Measurements from ENCODE around the gene CHCHD4.

The CHCHD4 gene

DNA sequence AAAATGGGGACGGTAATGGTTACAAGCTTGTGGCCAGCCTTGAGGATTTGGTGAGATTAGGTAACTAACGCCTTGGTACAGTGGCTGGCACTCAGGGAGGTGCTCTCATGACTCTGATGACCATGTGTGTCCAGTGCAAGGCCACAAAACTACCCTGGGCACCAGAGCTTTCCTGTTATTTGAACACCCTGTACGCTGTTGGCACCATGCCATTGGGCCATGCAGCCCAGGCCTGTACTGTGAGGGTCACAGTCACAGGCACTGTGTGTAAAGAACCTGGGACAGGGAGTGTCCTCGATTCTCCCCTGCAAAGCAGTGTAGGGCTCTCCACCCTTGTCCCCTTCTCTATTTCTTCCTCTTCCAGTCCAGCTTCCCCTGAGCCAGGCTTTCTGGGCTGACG lies 6.5 kb upstream of the CHCHD4 start (continued):
- TF ChIP-seq ZNF518A (tag by site-specific recombination; conservative IDR thresholded peaks at IDR 0.05; ENCODE audit: low read depth) (no peak), KLF10 (tag by site-specific recombination; IDR thresholded peaks at IDR 0.05) (no peak)

GRCh38 chr3:14130707-14131106 lies 6.0 kb upstream of the CHCHD4 start:
- Histone ChIP-seq H3K27ac (ENCODE audit: extremely low read depth, low read depth, low read length) (no peak overlapping the region), H3K4me1 (ENCODE audit: control insufficient read depth, insufficient read depth, low read length) (peaks cover 4% of the 10 kb centered on the region; the same call in 1 of the 2 replicates), H3K36me3 (ENCODE audit: control insufficient read depth in 2 of 2, insufficient read depth in 1 of 2, low read length in 2 of 2) (peaks cover 26 to 92% of the 10 kb centered on the region in 2 experiments), H3K4me3 (ENCODE audit: low read depth, low read length) (no peak overlapping the region), H3K9me3 (ENCODE audit: control insufficient read depth, insufficient read depth, low read depth, low read length) (no peaks in the 10 kb centered on the region)
- TF ChIP-seq ELK4 (IDR thresholded peaks at IDR 0.05; ENCODE audit: borderline replicate concordance, low read depth, low read length): no peak
- TF ChIP-seq ZNF473 (tag by site-specific recombination; IDR thresholded peaks at IDR 0.05): no peak
- no peak for TF ChIP-seq ZNF513 (tag by site-specific recombination; IDR thresholded peaks at IDR 0.05)
- TF ChIP-seq ZNF529 (tag by site-specific recombination; IDR thresholded peaks at IDR 0.05; ENCODE audit: insufficient replicate concordance): no peak
- no peak for TF ChIP-seq ZNF610 (tag by site-specific recombination; IDR thresholded peaks at IDR 0.05; ENCODE audit: borderline replicate concordance)
- no peak for TF ChIP-seq ZNF175 (tag by site-specific recombination; IDR thresholded peaks at IDR 0.05)
- no peak for TF ChIP-seq ZNF169 (tag by site-specific recombination; IDR thresholded peaks at IDR 0.05)
- TF ChIP-seq KLF10 (tag by site-specific recombination; IDR thresholded peaks at IDR 0.05): no peak
- no peak for TF ChIP-seq ZNF391 (tag by site-specific recombination; IDR thresholded peaks at IDR 0.05; ENCODE audit: borderline replicate concordance, low read depth)
- no peak for TF ChIP-seq ZNF664 (tag by site-specific recombination; IDR thresholded peaks at IDR 0.05)
- no peak for TF ChIP-seq ZBTB7A (tag by site-specific recombination; IDR thresholded peaks at IDR 0.05; ENCODE audit: low read depth)
- TF ChIP-seq KLF7 (tag by site-specific recombination; IDR thresholded peaks at IDR 0.05; ENCODE audit: borderline replicate concordance): no peak
- TF ChIP-seq, protein P1, sequence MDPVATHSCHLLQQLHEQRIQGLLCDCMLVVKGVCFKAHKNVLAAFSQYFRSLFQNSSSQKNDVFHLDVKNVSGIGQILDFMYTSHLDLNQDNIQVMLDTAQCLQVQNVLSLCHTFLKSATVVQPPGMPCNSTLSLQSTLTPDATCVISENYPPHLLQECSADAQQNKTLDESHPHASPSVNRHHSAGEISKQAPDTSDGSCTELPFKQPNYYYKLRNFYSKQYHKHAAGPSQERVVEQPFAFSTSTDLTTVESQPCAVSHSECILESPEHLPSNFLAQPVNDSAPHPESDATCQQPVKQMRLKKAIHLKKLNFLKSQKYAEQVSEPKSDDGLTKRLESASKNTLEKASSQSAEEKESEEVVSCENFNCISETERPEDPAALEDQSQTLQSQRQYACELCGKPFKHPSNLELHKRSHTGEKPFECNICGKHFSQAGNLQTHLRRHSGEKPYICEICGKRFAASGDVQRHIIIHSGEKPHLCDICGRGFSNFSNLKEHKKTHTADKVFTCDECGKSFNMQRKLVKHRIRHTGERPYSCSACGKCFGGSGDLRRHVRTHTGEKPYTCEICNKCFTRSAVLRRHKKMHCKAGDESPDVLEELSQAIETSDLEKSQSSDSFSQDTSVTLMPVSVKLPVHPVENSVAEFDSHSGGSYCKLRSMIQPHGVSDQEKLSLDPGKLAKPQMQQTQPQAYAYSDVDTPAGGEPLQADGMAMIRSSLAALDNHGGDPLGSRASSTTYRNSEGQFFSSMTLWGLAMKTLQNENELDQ (tag by site-specific recombination; IDR thresholded peaks at IDR 0.05; ENCODE audit: low read depth): no peak
- TF ChIP-seq ZNF221 (tag by site-specific recombination; IDR thresholded peaks at IDR 0.05; ENCODE audit: borderline replicate concordance): no peak
- TF ChIP-seq, protein P2, sequence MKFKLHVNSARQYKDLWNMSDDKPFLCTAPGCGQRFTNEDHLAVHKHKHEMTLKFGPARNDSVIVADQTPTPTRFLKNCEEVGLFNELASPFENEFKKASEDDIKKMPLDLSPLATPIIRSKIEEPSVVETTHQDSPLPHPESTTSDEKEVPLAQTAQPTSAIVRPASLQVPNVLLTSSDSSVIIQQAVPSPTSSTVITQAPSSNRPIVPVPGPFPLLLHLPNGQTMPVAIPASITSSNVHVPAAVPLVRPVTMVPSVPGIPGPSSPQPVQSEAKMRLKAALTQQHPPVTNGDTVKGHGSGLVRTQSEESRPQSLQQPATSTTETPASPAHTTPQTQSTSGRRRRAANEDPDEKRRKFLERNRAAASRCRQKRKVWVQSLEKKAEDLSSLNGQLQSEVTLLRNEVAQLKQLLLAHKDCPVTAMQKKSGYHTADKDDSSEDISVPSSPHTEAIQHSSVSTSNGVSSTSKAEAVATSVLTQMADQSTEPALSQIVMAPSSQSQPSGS (tag by site-specific recombination; IDR thresholded peaks at IDR 0.05; ENCODE audit: low read depth): no peak
- TF ChIP-seq ZNF48 (tag by site-specific recombination; IDR thresholded peaks at IDR 0.05): no peak
- no peak for TF ChIP-seq ZNF354C (tag by site-specific recombination; IDR thresholded peaks at IDR 0.05; ENCODE audit: borderline replicate concordance, low read depth)
- CTCF ChIA-PET: no interaction called here
- POLR2A ChIA-PET: interaction anchor here (1.8 kb wide), 1 partner anchor 13 kb away, joined by 4 read pairs; no protein-coding TSS in a partner anchor

Measured in HEK293 (cell line).